Psoas muscle (tissue), 8 donors: ENCODE measurements around the gene TNRC6A. TPM values are rescaled to one million over a fixed set of nuclear protein-coding genes. Genes with fewer than 3 reads are reported as not detected.
A peak's percentile ranks its signal among the peaks of the same experiment; 100 is the strongest.

ENCODE experiments used
- ATAC-seq, 4 donors: fragments of 200-7000 bp; cut with Tn5 transposase; one replicate each; pipeline ENCODE4 v1.9.1; 2020; ENCODE audit warnings: moderate library complexity in 3 of 4, mild to moderate bottlenecking in 2 of 4
- DNase-seq, 2 donors: peaks; one replicate each; pipeline ENCODE4 v3.0.0-alpha.2; 2020
- H3K27ac ChIP-seq: fragments of 200-600 bp; one replicate; pipeline ENCODE4 v1.8.0; 2022
- H3K27me3 ChIP-seq, 3 donors: fragments of 200-600 bp in 1 of 3; one replicate each; pipeline versions ENCODE4 v1.6.1 to v1.8.0; 2013 to 2022; ENCODE audit warnings: low read length in 2 of 3, mild to moderate bottlenecking in 2 of 3, moderate library complexity in 1 of 3; ENCODE audit not compliant: insufficient read depth in 3 of 3
- H3K36me3 ChIP-seq, 2 donors: fragments of 200-600 bp in 1 of 2; one replicate each; pipeline versions ENCODE4 v1.6.1 to v1.8.0; 2013 to 2022; ENCODE audit warnings: low read depth in 1 of 2, mild to moderate bottlenecking in 1 of 2, moderate library complexity in 1 of 2; ENCODE audit not compliant: insufficient read depth in 1 of 2
- H3K4me1 ChIP-seq: fragments of 200-600 bp; one replicate; pipeline ENCODE4 v1.8.0; 2022
- H3K4me3 ChIP-seq: fragments of 200-600 bp; one replicate; pipeline ENCODE4 v1.8.0; 2022; ENCODE audit warnings: mild to moderate bottlenecking
- H3K9me3 ChIP-seq: fragments of 200-600 bp; one replicate; pipeline ENCODE4 v1.8.0; 2022
- WGBS, 3 donors: extraction: QIAGEN DNeasy Blood & Tissue Kit; methylation state at CpG; one replicate each; pipeline versions ENCODE4 v1.1.6 to v1.1.7; 2013; 5-methylcytosine and 5-hydroxymethylcytosine counted together
- intact Hi-C, 2 donors: fragments of 100-400 bp; cut with DNase I; formaldehyde crosslinking; loops; one replicate each; pipeline versions ENCODE4 v1.11.0 to v1.14.2; 2022
- polyA plus RNA-seq, 3 donors: library from polyadenylated mRNA; stranded (reverse); fragments of 200-250 nt; gene quantifications; one replicate each; pipeline ENCODE4 v1.2.3, GENCODE V29; 2013
- total RNA-seq, 4 donors: library from RNA; stranded (reverse); fragmentation: NEBNext Ultra II Directional in 2 of 4; extraction: Animal tissue kit (Norgen Biotek cat#: 25700) in 2 of 4; gene quantifications; one replicate each; pipeline versions ENCODE4 v1.2.1 to v1.2.4, GENCODE V29; 2021 to 2023
- TF ChIP-seq, protein P1 (sequence below): fragments of 200-600 bp; IDR thresholded peaks from one replicate; pipeline ENCODE4 v1.8.0; 2022; ENCODE audit warnings: antibody characterized with exemption
- donor health status: healthy with polysubstance abuse.
- donor health status: DM: no; HTN: no; CAD: no; lungs with moderate emphysema.
- donor health status: Bipolar disorder and iron deficiency.
- donor health status: healthy.
- donor health status: DM: yes; HTN: yes; CAD: no.
- donor health status: DM: no; HTN: no; CAD: no.
- donor health status: DM: no; HTN: no; CAD: no.
- donor health status: DM: yes; HTN: yes; CAD: no.

Gene TNRC6A
- total and polyA plus RNA-seq, 7 donors = 6.4 to 30.1 (median 20.9) TPM

DNA sequence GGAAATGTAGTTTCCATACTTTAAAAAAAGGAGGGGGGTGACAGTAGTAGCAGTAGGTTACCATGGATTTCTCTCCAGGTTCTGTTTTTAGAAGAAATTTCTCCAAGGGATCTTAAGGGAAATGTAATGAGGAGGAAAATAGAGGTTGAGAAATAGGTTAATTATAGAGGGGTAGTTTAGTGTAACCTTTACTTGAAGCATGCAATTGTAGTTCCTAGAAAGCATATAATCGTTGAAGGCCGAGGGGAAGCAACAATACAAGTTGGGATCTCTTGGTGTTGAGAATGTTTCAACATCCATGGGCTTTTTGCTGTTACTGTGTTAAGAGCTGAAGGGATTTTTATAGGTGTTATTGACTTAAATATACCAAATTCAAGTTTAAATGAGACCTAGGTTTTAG is 25.1 kb downstream of the TNRC6A start:
- WGBS, 3 donors = 42 to 62% (median 48%) methylated on average over 2 of the region's 2 CpGs
- TF ChIP-seq, protein P1, sequence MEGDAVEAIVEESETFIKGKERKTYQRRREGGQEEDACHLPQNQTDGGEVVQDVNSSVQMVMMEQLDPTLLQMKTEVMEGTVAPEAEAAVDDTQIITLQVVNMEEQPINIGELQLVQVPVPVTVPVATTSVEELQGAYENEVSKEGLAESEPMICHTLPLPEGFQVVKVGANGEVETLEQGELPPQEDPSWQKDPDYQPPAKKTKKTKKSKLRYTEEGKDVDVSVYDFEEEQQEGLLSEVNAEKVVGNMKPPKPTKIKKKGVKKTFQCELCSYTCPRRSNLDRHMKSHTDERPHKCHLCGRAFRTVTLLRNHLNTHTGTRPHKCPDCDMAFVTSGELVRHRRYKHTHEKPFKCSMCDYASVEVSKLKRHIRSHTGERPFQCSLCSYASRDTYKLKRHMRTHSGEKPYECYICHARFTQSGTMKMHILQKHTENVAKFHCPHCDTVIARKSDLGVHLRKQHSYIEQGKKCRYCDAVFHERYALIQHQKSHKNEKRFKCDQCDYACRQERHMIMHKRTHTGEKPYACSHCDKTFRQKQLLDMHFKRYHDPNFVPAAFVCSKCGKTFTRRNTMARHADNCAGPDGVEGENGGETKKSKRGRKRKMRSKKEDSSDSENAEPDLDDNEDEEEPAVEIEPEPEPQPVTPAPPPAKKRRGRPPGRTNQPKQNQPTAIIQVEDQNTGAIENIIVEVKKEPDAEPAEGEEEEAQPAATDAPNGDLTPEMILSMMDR = no peak
- H3K27ac ChIP-seq = peak overlapping the region; percentile 30

DNA sequence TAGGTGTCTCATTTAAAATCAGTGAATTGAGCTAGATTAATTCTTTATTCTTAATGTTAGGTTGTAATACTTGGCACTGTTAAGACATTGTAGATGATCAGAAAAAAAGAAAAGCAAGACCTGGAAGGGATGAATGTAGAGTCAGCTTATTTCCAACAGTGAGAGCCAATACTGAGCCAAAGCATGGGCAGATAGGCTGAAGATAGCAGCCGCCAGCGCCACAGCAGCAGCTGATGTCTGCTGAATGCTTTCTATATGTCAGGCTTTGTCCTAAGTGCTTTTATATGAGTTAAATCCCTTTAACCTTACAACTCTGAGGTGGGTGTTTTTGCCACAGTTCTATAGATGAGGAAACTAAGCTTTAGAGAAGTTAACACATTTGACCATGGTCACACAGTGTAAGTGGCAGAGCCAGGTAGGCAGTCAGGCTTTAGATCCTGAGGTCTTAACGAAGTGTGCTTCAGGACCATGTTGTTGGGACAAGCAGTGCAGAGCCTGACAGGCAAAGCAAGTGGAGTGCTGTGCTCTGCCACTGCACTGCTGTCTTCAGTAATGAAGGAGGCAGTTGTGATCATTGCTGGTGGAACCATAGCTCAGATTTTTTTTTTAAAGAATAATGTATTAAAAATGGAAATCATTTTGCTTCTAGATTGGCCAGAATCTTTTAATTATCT is 25.9 kb downstream of the TNRC6A start:
- peak overlapping the region; percentile 30 for H3K27ac ChIP-seq
- intact Hi-C loops = no loop called here
- TF ChIP-seq, protein P1 = no peak
- peaks cover 0 to 14% of the 10 kb centered on the region in 2 donors for H3K36me3 ChIP-seq
- H3K4me3 ChIP-seq = no peak overlapping the region
- H3K9me3 ChIP-seq = no peaks in the 10 kb centered on the region
- WGBS, 3 donors = 47 to 85% (median 57%) methylated on average over 3 of the region's 3 CpGs
- no peaks in the 10 kb centered on the region for H3K27me3 ChIP-seq
- no peak for DNase-seq
- peak in 2 of 4 donors; percentile 29 to 38 for ATAC-seq
- peaks cover 57% of the 10 kb centered on the region for H3K4me1 ChIP-seq

More for the DNA sequence above, 25.1 kb downstream of the TNRC6A start:
- ATAC-seq (peak in 1 of 4 donors; percentile 15), DNase-seq (no peak)
- intact Hi-C loops = no loop called here
- peaks cover 0 to 11% of the 10 kb centered on the region in 2 donors for H3K36me3 ChIP-seq
- peaks cover 64% of the 10 kb centered on the region for H3K4me1 ChIP-seq
- H3K4me3 ChIP-seq = no peak overlapping the region
- H3K9me3 ChIP-seq = no peaks in the 10 kb centered on the region
- H3K27me3 ChIP-seq = no peaks in the 10 kb centered on the region

DNA sequence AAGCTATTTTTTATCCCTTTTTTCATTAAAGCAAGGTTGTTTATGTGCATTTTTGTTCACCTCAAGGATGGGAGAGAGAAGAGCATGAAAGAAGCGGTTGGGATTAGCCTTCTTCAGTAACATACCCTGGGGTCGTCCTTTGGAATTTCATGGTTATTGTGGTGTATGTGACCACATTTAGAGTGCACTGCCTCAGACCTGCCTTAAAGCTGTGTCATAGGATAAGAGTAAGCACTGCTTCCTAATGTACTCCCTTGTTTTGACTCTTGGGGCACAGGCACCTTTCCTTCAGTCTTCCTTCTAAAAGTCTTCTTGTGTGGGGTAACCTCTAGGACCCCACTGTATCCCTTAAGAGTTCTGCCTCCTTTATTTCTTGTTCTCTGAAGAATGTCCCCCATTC is 28.9 kb downstream of the TNRC6A start:
- DNase-seq = no peak
- 67 to 84% (median 75%) methylated on average over 2 of the region's 2 CpGs for WGBS, 3 donors
- H3K36me3 ChIP-seq = peaks cover 0 to 40% of the 10 kb centered on the region in 2 donors
- no peaks in the 10 kb centered on the region for H3K9me3 ChIP-seq
- H3K27me3 ChIP-seq = no peaks in the 10 kb centered on the region
- TF ChIP-seq, protein P1 = no peak
- intact Hi-C loops = no loop called here
- peak overlapping the region; percentile 6 for H3K27ac ChIP-seq
- H3K4me1 ChIP-seq = peaks cover 39% of the 10 kb centered on the region
- no peak for ATAC-seq
- H3K4me3 ChIP-seq = no peak overlapping the region

DNA sequence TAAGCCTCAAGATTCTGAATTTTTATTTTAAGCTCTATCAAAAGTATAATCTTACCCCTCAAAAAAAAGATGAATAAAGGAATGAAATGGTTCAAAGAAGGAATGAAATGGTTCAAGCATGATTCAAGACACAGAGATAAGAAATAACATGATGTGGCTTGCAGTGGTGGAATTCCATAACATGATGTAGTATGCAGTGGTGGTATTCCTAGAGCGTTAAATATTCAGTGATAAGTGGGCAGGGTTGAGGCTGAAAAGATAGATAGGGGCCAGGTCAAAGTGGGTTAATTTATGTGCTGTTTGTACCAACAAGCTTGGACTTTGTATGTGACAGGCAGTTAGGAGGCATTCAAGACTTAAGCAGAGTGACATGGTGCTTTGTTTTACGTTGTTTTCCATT is 29.6 kb downstream of the TNRC6A start:
- ATAC-seq = no peak
- peak overlapping the region; percentile 6 for H3K27ac ChIP-seq

More for the DNA sequence above, 29.6 kb downstream of the TNRC6A start:
- H3K4me3 ChIP-seq = no peak overlapping the region
- H3K27me3 ChIP-seq = no peaks in the 10 kb centered on the region
- DNase-seq = no peak
- TF ChIP-seq, protein P1 = no peak
- intact Hi-C loops = no loop called here
- WGBS, 3 donors = 95 to 96% (median 96%) methylated on average over 2 of the region's 2 CpGs
- H3K4me1 ChIP-seq = peaks cover 35% of the 10 kb centered on the region
- peaks cover 0 to 40% of the 10 kb centered on the region in 2 donors for H3K36me3 ChIP-seq
- H3K9me3 ChIP-seq = no peaks in the 10 kb centered on the region
